IPS-18c (cell line): ENCODE measurements around the gene C1orf74.

Source experiments
- H3K4me3 ChIP-seq: 2 replicates; pipeline ENCODE4 v1.7.0; 2013; ENCODE audit warnings: low read depth, mild to moderate bottlenecking, low read length, moderate library complexity; ENCODE audit not compliant: insufficient read depth
- H3K9me3 ChIP-seq: one replicate; pipeline ENCODE4 v1.6.1; 2013; ENCODE audit warnings: mild to moderate bottlenecking, low read length, moderate library complexity; ENCODE audit not compliant: control insufficient read depth, insufficient read depth

Gene C1orf74

DNA sequence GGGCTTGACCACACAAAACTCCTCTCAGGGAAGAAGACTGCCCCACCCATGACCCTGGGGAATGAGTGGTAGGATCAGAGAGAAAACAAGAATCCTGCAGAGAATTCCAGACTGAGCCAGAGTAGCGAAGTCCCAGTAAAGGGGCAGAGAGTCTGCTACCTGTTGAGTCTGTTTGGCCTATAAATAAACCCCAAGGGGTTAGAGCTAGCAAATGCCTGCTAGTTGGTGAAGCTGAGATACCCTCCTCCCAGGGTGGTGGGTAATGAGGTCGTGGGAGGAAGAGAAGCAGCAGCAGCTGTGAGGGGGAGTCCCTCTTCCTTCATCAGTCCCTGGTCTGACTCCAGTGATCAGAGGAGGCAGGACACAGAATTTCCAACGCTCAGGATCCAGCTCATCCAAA lies 26.0 kb downstream of the C1orf74 start:
- H3K4me3 ChIP-seq, result no peak overlapping the region
- no peaks in the 10 kb centered on the region for H3K9me3 ChIP-seq

DNA sequence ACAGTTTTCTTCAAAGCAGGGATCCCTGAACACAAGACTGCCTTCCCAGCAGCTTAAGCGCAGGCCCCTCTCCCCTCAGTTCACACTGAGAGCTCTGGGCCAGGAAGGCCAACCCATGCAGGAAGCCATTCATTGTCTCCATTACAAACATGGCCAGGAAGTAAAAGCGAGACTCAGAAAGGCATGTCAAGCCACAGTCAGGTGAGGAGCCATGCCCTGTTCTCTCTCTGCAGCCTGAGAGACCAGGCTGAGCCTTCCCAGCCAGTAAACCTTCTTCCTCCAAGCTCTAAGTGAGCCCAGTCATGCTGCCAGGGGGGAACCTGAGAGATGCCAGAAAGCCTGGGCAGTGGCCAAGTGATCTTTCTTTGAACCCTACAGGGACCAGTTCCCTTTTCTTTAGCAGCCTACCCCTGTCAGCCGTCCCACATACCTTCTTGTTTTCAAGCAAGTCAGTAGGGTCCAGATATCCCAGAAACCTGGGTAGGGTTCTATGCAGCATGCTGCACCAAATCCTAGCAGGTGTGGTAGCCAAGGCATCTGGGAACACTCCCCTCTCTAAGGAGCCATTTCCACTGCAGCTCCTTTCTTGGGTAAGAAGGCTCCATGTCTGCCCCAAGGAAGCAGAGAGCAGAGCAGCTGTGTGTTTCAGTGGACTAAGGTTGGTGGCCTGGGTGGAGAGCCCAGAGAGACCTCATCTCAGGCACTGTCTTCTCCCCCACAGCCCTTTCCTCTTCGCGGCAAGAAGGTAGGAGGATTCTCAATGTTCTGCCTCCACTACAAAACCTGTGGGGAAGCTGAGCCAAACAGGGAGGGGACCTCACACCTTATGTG lies 27.5 kb downstream of the C1orf74 start:
- H3K9me3 ChIP-seq, result no peaks in the 10 kb centered on the region
- no peak overlapping the region for H3K4me3 ChIP-seq

DNA sequence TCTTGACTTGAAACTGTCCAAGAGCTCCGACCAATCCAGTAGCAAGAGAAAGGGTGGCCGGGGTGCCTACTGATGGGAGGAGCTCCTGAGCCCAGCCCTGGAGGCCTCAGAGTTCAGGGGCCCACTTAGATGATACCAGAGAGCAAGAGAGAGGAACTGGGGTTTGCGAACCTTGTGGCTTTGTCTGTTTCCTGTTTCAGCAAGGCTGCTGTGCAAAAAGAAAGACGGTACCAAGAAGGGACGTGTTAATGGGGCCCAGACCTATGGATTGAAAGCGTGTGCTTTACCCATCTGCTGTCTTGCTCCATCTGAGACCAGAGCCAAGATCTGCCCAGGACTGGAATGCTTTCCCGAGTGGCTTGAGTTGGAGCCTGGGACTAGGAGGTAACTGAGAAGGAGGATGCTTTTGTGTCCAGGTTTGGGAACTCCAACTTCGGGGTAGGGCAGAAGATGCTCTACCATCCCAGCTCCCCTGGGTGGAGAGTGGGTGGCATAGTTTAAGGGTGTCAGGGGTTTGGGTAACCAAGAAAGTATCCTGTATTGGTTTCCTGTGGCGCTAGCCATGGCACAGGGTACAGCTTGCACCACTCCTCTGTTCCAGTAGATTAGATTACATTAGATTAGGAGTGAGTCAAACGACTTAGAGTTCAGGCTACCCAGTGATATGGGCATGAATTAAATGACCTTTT lies 28.3 kb downstream of the C1orf74 start, which contains the start of gene TRAF3IP3:
Gene TRAF3IP3 (plus strand): TSS at position 128 of the 689 bp plus-strand sequence. CDS start 3,987 bp downstream, outside the sequence.
- H3K9me3 ChIP-seq, result no peaks in the 10 kb centered on the region
- no peak within 1 kb of the TSS for H3K4me3 ChIP-seq

- H3K4me3 ChIP-seq, result no peak overlapping the region
- H3K9me3 ChIP-seq, result no peaks in the 10 kb centered on the region
Measured at GRCh38 chr1:209755256-209755655, 29.1 kb downstream of the C1orf74 start.

DNA sequence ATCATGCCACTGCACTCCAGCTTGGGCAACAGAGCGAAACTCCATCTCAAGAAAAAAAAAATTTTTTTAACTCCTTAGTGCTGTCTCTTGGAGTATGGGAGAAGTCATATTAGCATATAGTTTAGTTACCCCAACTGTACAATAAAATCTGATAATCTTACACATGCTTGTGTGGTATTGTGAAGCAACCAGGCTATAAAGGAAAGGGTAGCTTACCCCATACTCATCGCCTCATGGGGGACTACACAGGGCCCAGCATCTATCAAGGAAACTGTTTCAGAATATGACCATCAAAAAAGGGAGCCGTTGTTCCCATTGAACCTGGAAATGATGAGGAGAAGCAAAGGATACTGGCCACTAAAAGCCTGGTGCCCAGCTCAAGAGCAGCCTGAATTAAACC lies 31.5 kb downstream of the C1orf74 start:
- no peak overlapping the region for H3K4me3 ChIP-seq
- H3K9me3 ChIP-seq, result no peaks in the 10 kb centered on the region

DNA sequence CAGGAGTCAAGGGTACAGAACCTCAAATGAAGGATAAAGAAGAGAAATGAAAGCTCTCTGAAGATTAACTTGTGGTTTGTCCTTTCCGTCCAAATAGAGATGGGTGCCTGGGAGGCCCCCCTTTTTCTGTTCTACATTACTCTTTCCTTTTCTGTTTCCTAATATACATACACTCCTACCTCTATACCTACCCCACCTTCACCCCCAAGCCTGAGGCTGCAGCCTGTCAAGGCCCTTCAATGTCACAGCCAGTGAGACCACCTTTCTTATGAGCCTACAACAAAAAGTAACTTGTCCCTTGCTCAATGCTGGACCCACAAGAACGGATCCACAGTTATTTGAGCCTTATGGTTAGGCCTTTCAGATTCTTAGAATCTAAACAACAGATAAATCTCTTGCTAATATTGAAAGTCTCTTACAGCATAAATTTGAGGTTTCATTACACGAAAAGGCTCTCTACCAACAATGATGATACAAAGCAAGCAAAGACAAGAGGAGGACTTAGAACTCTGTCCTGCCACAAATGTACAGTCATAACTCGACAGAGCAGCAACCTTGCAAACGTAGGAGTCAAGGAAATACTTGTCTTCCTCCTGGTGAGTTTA lies 32.6 kb downstream of the C1orf74 start:
- H3K9me3 ChIP-seq, result no peaks in the 10 kb centered on the region
- no peak overlapping the region for H3K4me3 ChIP-seq

DNA sequence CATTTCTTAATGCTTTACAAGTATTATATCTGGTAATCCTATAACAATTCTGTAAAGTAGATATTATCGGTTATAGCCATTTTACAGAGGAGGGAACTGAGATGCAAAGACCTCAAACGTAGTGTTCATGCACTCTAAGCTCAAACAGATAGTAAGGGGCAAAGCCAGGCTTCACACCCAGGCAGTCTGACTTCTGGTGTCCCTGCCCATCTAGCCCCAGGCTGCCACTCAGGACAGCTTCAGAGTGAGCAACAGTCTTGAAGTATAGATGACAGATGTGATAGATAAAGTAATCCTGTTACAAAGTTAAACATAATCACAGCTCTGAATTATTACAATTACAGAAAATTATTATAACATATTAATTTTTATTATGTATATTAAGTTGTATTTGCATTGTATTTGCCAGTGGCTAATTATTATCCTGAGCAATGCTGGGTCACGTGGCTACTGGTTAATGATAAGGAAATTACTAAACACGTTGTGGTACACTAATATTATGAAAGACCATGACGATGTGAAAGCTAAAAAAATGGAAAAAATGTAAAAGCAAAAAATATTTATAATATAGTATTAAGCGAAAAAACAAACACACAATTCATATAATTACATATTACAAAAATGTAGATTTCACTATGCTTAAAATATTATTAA lies 34.6 kb downstream of the C1orf74 start:
- Histone ChIP-seq H3K9me3 (no peaks in the 10 kb centered on the region), H3K4me3 (no peak overlapping the region)

DNA sequence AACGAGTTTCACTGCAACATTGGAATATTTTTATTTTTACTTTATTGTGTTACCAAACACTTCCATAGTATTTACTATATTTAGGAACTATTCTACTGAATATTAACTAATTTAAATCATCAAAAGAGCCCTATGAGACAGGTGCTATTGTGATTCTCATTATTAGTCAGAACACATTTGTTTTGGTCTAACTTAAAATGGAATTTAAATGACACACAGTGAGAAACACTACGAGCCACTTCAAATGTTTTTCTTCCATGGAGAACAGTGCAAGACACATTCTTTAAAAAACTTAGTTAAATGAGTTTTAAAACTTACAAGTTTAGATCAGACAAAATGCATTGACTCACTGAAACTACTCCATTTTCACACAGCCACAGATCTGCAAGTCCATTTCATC lies 35.2 kb downstream of the C1orf74 start:
- Histone ChIP-seq H3K9me3 (no peaks in the 10 kb centered on the region), H3K4me3 (no peak overlapping the region)

- Histone ChIP-seq H3K9me3 (no peaks in the 10 kb centered on the region), H3K4me3 (no peak overlapping the region)
Measured at GRCh38 chr1:209748620-209749019, 35.7 kb downstream of the C1orf74 start.

DNA sequence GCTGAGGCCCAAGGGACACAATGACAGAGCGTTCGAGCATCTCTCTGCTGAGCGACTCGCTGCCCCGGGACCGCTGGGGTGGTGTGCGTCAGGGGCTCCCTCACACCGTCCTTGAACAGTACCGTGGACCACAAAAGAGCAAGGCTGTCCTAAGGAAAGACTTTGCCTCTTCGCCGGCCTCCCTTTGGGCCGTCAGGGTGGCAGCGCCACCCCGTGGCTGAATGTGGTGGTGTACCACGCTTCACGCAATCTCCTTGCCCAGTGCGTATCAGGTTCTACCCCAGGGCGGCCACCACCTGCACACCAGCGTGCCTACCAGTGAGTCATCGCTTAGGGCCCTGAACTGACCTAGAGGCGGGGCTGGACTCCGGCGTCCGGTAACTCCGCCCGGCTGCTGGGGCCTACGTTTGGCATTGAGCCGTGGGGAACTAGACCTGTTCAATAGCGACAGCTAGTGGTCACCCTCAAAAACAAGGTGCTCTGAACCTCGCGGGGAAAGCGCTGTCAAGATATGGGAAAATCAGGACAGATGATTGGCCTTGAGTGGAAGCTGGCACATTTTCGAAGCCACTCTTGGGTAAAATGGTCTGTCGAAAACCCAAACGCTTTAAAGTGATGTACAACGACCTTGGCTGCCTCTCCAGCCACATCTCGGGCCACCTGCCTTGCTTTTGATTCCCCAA lies 36.6 kb downstream of the C1orf74 start:
- Histone ChIP-seq H3K4me3 (peak overlapping the region; percentile 31; the same call in 1 of the 2 replicates), H3K9me3 (peaks cover under 1% of the 10 kb centered on the region)

DNA sequence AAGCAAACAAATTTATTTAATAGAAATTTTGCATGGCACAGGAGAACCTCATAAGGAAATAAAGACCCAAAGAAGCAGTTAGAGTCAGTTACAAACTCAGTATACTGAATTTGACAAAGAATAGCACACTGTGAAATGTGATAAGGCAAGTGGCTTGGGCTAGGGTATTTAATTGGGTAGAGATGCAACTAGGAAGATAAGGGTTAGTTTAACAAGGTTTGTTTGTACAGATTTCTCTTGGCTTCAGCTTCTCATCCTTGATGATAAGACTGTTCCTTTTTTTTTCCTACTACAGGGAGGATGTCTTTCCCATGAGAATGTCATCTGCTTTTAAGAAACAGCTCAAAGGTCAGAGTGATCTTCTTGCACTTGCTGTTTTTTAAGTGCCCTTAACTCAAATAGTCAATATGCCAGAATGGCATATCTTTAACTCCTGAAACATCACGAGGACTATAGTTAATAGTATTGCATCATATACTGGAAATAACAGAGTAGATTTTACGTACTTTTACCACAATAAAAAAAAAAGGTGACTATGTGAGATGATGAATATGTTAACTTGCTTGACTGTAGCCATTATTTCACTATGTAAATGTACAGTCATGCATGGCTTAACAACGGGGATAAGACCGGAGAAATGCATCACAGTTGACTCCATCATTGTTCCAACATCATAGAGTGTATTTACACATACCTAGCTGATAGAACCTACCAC lies 37.8 kb downstream of the C1orf74 start:
- H3K9me3 ChIP-seq, result peaks cover 4% of the 10 kb centered on the region
- no peak overlapping the region for H3K4me3 ChIP-seq

DNA sequence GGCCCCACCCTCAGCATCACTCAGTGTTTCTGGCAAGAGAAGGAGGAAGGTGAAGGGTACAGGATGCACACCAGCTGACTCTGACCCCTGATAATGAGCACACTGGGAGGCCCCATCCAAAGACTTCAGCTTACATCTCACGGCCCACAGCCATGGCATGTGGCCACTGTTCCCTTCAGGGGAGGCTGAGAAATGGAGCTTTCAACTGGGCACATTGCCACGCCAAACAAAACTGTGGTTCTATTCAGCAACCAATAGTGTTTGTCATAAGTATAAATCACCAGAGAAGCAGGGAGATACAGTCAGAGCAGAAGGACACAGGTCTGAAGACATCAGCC lies 41.2 kb downstream of the C1orf74 start:
- Histone ChIP-seq H3K9me3 (peaks cover 4% of the 10 kb centered on the region), H3K4me3 (no peak overlapping the region)

- H3K9me3 ChIP-seq, result peaks cover 4% of the 10 kb centered on the region
- H3K4me3 ChIP-seq, result no peak overlapping the region
Measured at GRCh38 chr1:209742409-209743144, 41.8 kb downstream of the C1orf74 start.

GRCh38 chr1:209741889-209742288 lies 42.5 kb downstream of the C1orf74 start:
- H3K9me3 ChIP-seq, result peaks cover 4% of the 10 kb centered on the region

DNA sequence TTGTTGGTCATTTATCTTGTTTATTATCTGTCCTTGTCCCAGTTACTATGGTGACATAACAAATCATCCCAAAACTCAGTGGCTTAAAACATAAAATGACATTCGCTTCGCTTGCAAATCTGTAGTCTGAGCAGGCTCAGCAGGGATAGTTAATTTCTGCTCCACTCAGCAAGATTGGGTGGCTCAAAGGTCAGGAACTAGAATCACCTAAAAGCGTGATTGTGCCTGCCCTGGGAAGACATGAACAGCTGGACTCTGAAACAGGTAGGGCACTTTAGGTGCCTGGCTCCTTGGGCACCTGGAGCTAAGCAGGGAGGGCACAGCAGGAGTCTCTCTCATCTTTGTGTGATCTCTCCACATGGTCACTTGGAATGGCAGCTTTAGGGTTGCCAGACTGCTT lies 43.2 kb downstream of the C1orf74 start:
- Histone ChIP-seq H3K4me3 (no peak overlapping the region), H3K9me3 (peaks cover 5% of the 10 kb centered on the region)

More at GRCh38 chr1:209741889-209742288, 42.5 kb downstream of the C1orf74 start:
- no peak overlapping the region for H3K4me3 ChIP-seq

- Histone ChIP-seq H3K4me3 (no peak overlapping the region), H3K9me3 (peaks cover 6% of the 10 kb centered on the region)
Measured at GRCh38 chr1:209738270-209738669, 46.1 kb downstream of the C1orf74 start.
